Measurements from ENCODE around the gene KDM2A. TPM values are rescaled to one million over a fixed set of nuclear protein-coding genes. Genes with fewer than 3 reads are reported as not detected.

KDM2A gene
- total and polyA plus RNA-seq, 2 donors (not counting 3 experiments of a cell fraction or from before 2014, with no cell fraction given), result 72.2 to 79.5 TPM

DNA sequence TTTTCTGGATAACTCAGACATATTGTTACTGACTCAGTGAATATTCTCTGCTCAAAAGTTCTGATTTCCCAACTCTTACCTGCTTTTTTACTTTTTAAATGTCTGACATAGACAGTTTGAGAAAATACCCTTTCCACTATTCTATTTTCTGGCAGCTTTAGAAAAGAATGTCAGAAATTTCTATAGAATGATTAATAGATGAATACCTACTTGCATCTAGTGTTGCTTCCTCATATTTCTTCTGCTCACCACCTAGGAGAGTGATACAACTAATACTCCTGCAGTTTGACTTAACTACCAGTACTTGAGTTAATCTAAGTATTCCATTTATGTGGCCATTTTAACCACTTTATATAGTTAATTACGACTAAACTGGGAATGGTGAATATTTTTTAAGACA is 55.2 kb downstream of the KDM2A start:
- Histone ChIP-seq H3K79me2 (ENCODE audit: control insufficient read depth, insufficient read depth, low read length) (peaks cover 73% of the 10 kb centered on the region), H3K9me3 (replicated peaks; ENCODE audit: control insufficient read depth, insufficient read depth, low read length) (no peaks in the 10 kb centered on the region), H3K4me3 (replicated peaks in 1 of 3; ENCODE audit: insufficient read depth in 1 of 3, low read depth in 1 of 3, low read length in 3 of 3) (no peak overlapping the region), H3K4me2 (ENCODE audit: insufficient read depth, low read length) (no peak overlapping the region), H4K20me1 (replicated peaks; ENCODE audit: control insufficient read depth, extremely low read depth, insufficient read depth, low read length) (no peaks in the 10 kb centered on the region), H3K27me3 (ENCODE audit: control insufficient read depth in 2 of 2, insufficient read depth in 2 of 2, low read length in 2 of 2) (no peaks in the 10 kb centered on the region), H3K27ac (ENCODE audit: insufficient read depth, low read depth, low read length) (no peak overlapping the region), H2AFZ (ENCODE audit: low read depth, low read length) (no peak overlapping the region), H3K4me1 (ENCODE audit: control insufficient read depth, extremely low read depth, insufficient read depth, low read length) (no peaks in the 10 kb centered on the region), H3K9ac (replicated peaks; ENCODE audit: extremely low read depth, insufficient read depth, low read length) (no peak overlapping the region), H3K9me1 (replicated peaks; ENCODE audit: control insufficient read depth, extremely low read depth, insufficient read depth, low read length) (no peaks in the 10 kb centered on the region), H3K36me3 (ENCODE audit: control insufficient read depth in 2 of 2, extremely low read depth in 1 of 2, insufficient read depth in 2 of 2, low read length in 2 of 2) (peaks cover 0 to 7% of the 10 kb centered on the region in 2 experiments)
- dilution Hi-C loops (cut with MboI; ENCODE audit: extremely low pct_ligation_motif_present, low sequenced_read_pairs) (no loop called here), intact Hi-C loops (cut with micrococcal nuclease) (no loop called here)
- FAIRE-seq (no peak), DNase-seq (ENCODE audit: low read depth, low spot score) (no peak)
- CTCF ChIA-PET, result interaction anchor here (1.2 kb wide), 1 partner anchor 55 kb away, joined by 3 read pairs; the partner anchor contains the start of gene KDM2A
- no TSS peak for BruUV-seq (replicated peaks)
- POLR2A ChIA-PET, result no interaction called here
- no peak for TF ChIP-seq MYC (IDR thresholded peaks at IDR 0.05; ENCODE audit: low read depth, low read length)
- no peak for TF ChIP-seq GATA2 (IDR thresholded peaks at IDR 0.05; ENCODE audit: insufficient read depth, insufficient read length, low read depth, low read length)
- no peak for TF ChIP-seq FOS (IDR thresholded peaks at IDR 0.05; ENCODE audit: borderline replicate concordance, insufficient read depth, low read length)
- no peak for TF ChIP-seq POLR2A (IDR thresholded peaks at IDR 0.05; ENCODE audit: low read depth, low read length)
- TF ChIP-seq EZH2 (IDR thresholded peaks at IDR 0.05; ENCODE audit: borderline replicate concordance, low read depth, low read length, severe bottlenecking), result no peak
- TF ChIP-seq, protein P1, sequence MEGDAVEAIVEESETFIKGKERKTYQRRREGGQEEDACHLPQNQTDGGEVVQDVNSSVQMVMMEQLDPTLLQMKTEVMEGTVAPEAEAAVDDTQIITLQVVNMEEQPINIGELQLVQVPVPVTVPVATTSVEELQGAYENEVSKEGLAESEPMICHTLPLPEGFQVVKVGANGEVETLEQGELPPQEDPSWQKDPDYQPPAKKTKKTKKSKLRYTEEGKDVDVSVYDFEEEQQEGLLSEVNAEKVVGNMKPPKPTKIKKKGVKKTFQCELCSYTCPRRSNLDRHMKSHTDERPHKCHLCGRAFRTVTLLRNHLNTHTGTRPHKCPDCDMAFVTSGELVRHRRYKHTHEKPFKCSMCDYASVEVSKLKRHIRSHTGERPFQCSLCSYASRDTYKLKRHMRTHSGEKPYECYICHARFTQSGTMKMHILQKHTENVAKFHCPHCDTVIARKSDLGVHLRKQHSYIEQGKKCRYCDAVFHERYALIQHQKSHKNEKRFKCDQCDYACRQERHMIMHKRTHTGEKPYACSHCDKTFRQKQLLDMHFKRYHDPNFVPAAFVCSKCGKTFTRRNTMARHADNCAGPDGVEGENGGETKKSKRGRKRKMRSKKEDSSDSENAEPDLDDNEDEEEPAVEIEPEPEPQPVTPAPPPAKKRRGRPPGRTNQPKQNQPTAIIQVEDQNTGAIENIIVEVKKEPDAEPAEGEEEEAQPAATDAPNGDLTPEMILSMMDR (IDR thresholded peaks at IDR 0.05; ENCODE audit: extremely low read depth in 1 of 2, insufficient read depth in 1 of 2, low read depth in 1 of 2, low read length in 2 of 2), result no peak
- TF ChIP-seq, protein P2, sequence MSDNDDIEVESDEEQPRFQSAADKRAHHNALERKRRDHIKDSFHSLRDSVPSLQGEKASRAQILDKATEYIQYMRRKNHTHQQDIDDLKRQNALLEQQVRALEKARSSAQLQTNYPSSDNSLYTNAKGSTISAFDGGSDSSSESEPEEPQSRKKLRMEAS (IDR thresholded peaks at IDR 0.05; ENCODE audit: insufficient read depth, insufficient read length), result no peak
- TF ChIP-seq JUN (IDR thresholded peaks at IDR 0.05; ENCODE audit: borderline replicate concordance, insufficient read depth, insufficient read length, low read depth), result no peak
- no peak for TF ChIP-seq POLR2AphosphoS5 (IDR thresholded peaks at IDR 0.05; ENCODE audit: insufficient read depth, low read depth, low read length)
